K562 (cell line): ENCODE measurements around the gene MAD1L1. TPM values are rescaled to one million over a fixed set of nuclear protein-coding genes. Genes with fewer than 3 reads are reported as not detected.
A peak's percentile ranks its signal among the peaks of the same experiment; 100 is the strongest.

Experiments
- ATAC-seq: fragments of 200-7000 bp; cut with Tn5 transposase; 3 replicates; pipeline ENCODE4 v1.9.1; 2020; ENCODE audit warnings: moderate library complexity
- BruUV-seq: library from RNA; stranded (reverse); fragments of 400-500 nt; replicated peaks from 2 replicates; lab custom pipeline; 2021; lab: Mats Ljungman, UMichigan
- CTCF ChIA-PET: fragments of 300-600 bp; formaldehyde crosslinking; extraction: SDS; loops from one replicate; lab custom pipeline; 2021; ENCODE audit warnings: low intra/inter-chr PET ratio; lab: Yijun Ruan, JAX
- POLR2A ChIA-PET: fragments of 300-600, 350-650 bp; sonication (Branson Sonifier 250); formaldehyde crosslinking; extraction: SDS; loops from one replicate; lab custom pipeline; 2021; ENCODE audit warnings: antibody characterized with exemption, inconsistent platforms; lab: Yijun Ruan, JAX
- DNase-seq, 4 experiments: peaks; one replicate each; pipeline versions ENCODE4 v3.0.0 to v3.0.0-alpha.2; 2011 to 2018; ENCODE audit warnings: low spot score in 3 of 4, mixed read lengths in 3 of 4; ENCODE audit errors: extremely low read depth in 1 of 4
- FAIRE-seq: peaks from 2 replicates; lab custom pipeline; 2011; peaks lifted over from hg19 to GRCh38; lab: Jason Lieb, UNC
- H2AFZ ChIP-seq: 2 replicates; pipeline ENCODE4 v1.6.0; 2011; ENCODE audit warnings: low read depth, low read length, control low read depth, inconsistent platforms
- H3K27ac ChIP-seq: fragments of 200-600 bp; 3 replicates; pipeline ENCODE4 v1.8.0; 2011; ENCODE audit warnings: low read depth, mild to moderate bottlenecking, control low read depth, inconsistent platforms, low read length, moderate library complexity, mixed read lengths; ENCODE audit errors: extremely low read depth
- H3K27me3 ChIP-seq, 2 experiments: fragments of 300-600 bp in 1 of 2; 2 replicates in 1 of 2; 3 replicates in 1 of 2; pipeline versions ENCODE4 v1.6.0 to v1.8.0; 2011; ENCODE audit warnings: inconsistent platforms in 2 of 2, low read length in 2 of 2, mild to moderate bottlenecking in 1 of 2, mixed read lengths in 1 of 2, moderate library complexity in 1 of 2; ENCODE audit not compliant: control insufficient read depth in 2 of 2, insufficient read depth in 2 of 2
- H3K36me3 ChIP-seq: fragments of 300-600 bp; 3 replicates; pipeline ENCODE4 v1.8.0; 2011; ENCODE audit warnings: mild to moderate bottlenecking, low read length, inconsistent platforms; ENCODE audit not compliant: control insufficient read depth, insufficient read depth
- H3K4me1 ChIP-seq, 2 experiments: fragments of 200-600 bp in 1 of 2; replicated peaks in 1 of 2; 2 replicates in 1 of 2; 3 replicates in 1 of 2; pipeline versions ENCODE4 v1.5.1 to v1.8.0; 2011; ENCODE audit warnings: inconsistent platforms in 2 of 2, low read length in 2 of 2, mild to moderate bottlenecking in 1 of 2, mixed read lengths in 1 of 2, moderate library complexity in 1 of 2; ENCODE audit not compliant: control insufficient read depth in 2 of 2, insufficient read depth in 2 of 2
- H3K4me2 ChIP-seq: 2 replicates; pipeline ENCODE4 v1.6.1; 2011; ENCODE audit warnings: low read length, control low read depth, inconsistent platforms, mixed read lengths; ENCODE audit not compliant: insufficient read depth
- H3K4me3 ChIP-seq: fragments of 200-600 bp; sonication (generic), shearing (Covaris generic); 2 replicates; pipeline ENCODE4 v1.5.1; 2016; ENCODE audit warnings: control low read depth, inconsistent platforms
- H3K79me2 ChIP-seq: fragments of 200-600 bp; 3 replicates; pipeline ENCODE4 v1.8.0; 2011; ENCODE audit warnings: low read length, inconsistent platforms; ENCODE audit not compliant: control insufficient read depth, insufficient read depth
- H3K9ac ChIP-seq, 2 experiments: 2 replicates each; pipeline versions ENCODE4 v1.6.0 to v1.6.1; 2011; ENCODE audit warnings: low read depth in 2 of 2, low read length in 2 of 2, control low read depth in 1 of 2, inconsistent platforms in 1 of 2, mild to moderate bottlenecking in 1 of 2, mixed read lengths in 1 of 2; ENCODE audit not compliant: insufficient read depth in 1 of 2
- H3K9me1 ChIP-seq: one replicate; pipeline ENCODE4 v1.6.0; 2011; ENCODE audit warnings: inconsistent platforms, mild to moderate bottlenecking, low read length, moderate library complexity; ENCODE audit not compliant: control insufficient read depth, insufficient read depth
- H3K9me3 ChIP-seq: replicated peaks from 2 replicates; pipeline ENCODE4 v1.5.1; 2011; ENCODE audit warnings: low read depth, low read length, inconsistent platforms; ENCODE audit not compliant: control insufficient read depth, insufficient read depth
- H4K20me1 ChIP-seq: replicated peaks from 2 replicates; pipeline ENCODE4 v1.6.1; 2011; ENCODE audit warnings: low read length, inconsistent platforms, mixed read lengths; ENCODE audit not compliant: control insufficient read depth, insufficient read depth
- HIVEP1 ChIP-seq: fragments of 250-450 bp; sonication (Bioruptor Pico); IDR thresholded peaks from 2 replicates; pipeline ENCODE4 v1.4.0; 2020; ENCODE audit warnings: mild to moderate bottlenecking
- POLR2G ChIP-seq: fragments of 200-400 bp; formaldehyde crosslinking; IDR thresholded peaks from 2 replicates; pipeline ENCODE4 v1.6.1; 2017; ENCODE audit warnings: low read depth, mild to moderate bottlenecking, antibody characterized with exemption, low read length, moderate library complexity
- RBM22 ChIP-seq: fragments of 200-400 bp; formaldehyde crosslinking; IDR thresholded peaks from 2 replicates; pipeline ENCODE4 v1.6.1; 2018; ENCODE audit warnings: low read length, low read depth; ENCODE audit not compliant: poor library complexity, severe bottlenecking
- WGBS: fragments of 100-300 bp; shearing (Covaris generic); methylation state at CpG from one replicate; pipeline ENCODE4 v1.1.6; 2016; ENCODE audit warnings: low coverage, mixed read lengths; ENCODE audit not compliant: insufficient coverage; ENCODE audit errors: missing lambda C conversion rate; 5-methylcytosine and 5-hydroxymethylcytosine counted together
- in situ Hi-C: fragments of 300-500 bp; cut with MboI; formaldehyde crosslinking; loops from 4 replicates; pipeline ENCODE4 v1.15.0; 2018; ENCODE audit warnings: inconsistent platforms, mixed read lengths
- intact Hi-C: fragments of 100-400 bp; cut with micrococcal nuclease; formaldehyde crosslinking; loops from 2 replicates; pipeline ENCODE4 v1.14.2; 2022
- polyA plus RNA-seq, 8 experiments: library from polyadenylated mRNA; depleted of rRNA in 4 of 8; stranded (reverse) in 5 of 8; unstranded in 3 of 8; fragments of >200 nt; fragmentation: Nextera tagmentation in 2 of 8; fragmentation: Illumina TruSeq in 1 of 8; extraction: Ambion mirVana in 2 of 8; extraction: Trizol in 1 of 8; gene quantifications; 2 replicates each; pipeline versions ENCODE4 v1.2.1 to v1.2.3, GENCODE V29; 2011 to 2014; ENCODE audit warnings: inconsistent platforms in 1 of 8, missing spikeins in 1 of 8
- total RNA-seq, 7 experiments: library from RNA; depleted of rRNA in 6 of 7; stranded (reverse); fragments of >200 nt in 6 of 7; fragmentation: Illumina TruSeq in 2 of 7; extraction: Trizol in 2 of 7; gene quantifications; 2 replicates each; pipeline versions ENCODE4 v1.2.1 to v1.2.3, GENCODE V29; 2011 to 2021; ENCODE audit warnings: low replicate concordance in 1 of 7

MAD1L1 gene
- total and polyA plus RNA-seq, 9 of the 15 experiments (the other 6 are each of a cell fraction or from before 2014, with no cell fraction given), result 1.7 to 89.7 (median 18.0) TPM

GRCh38 chr7:2249744-2250323, 17.1 kb upstream of the MAD1L1 start:
- 83% methylated on average over 26 of the region's 27 CpGs for WGBS
- Histone ChIP-seq H3K4me1 (peaks cover 9 to 37% of the 10 kb centered on the region in 2 experiments; a peak in 3 of 5 replicates), H3K9me1 (peaks cover 2% of the 10 kb centered on the region), H3K4me2 (no peak overlapping the region), H3K36me3 (peaks cover 40% of the 10 kb centered on the region; the same call in 2 of the 3 replicates), H3K27me3 (no peaks in the 10 kb centered on the region), H2AFZ (no peak overlapping the region), H3K9ac (peak overlapping the region in 1 of 2 experiments; percentile 79; a peak in 1 of 4 replicates), H3K9me3 (no peaks in the 10 kb centered on the region), H3K79me2 (no peaks in the 10 kb centered on the region), H3K4me3 (no peak overlapping the region), H4K20me1 (no peaks in the 10 kb centered on the region), H3K27ac (no peak overlapping the region)
- intact Hi-C loops (no loop called here), in situ Hi-C loops (loop anchor here (5.0 kb wide), 2 partner anchors 97 to 807 kb away; no protein-coding TSS in a partner anchor)
- FAIRE-seq, result no peak
- no peak for ATAC-seq
- CTCF ChIA-PET, result no interaction called here
- TF ChIP-seq RBM22, result peak; percentile 59
- no peak for TF ChIP-seq HIVEP1
- peak; percentile 64 for TF ChIP-seq POLR2G
- POLR2A ChIA-PET, result interaction anchor here (0.6 to 2.5 kb wide), 4 partner anchors 10 to 35 kb away, joined by 3 to 9 read pairs (median 4); no protein-coding TSS in a partner anchor
- no TSS peak for BruUV-seq
- no peak for DNase-seq
